NCI-H187 treated with DMSO at 0.1 percent for 48 hours (cell line): ENCODE measurements around the gene TSR1.
"Not testable (repeated sequence)": the region's sequence is repeated elsewhere in the genome, so short reads cannot be mapped to it uniquely, and the experiment has no call there.

ENCODE experiments used
- DNase-seq: peaks from one replicate; lab custom pipeline; 2025; lab: John Stamatoyannopoulos, UW

The TSR1 gene

DNA sequence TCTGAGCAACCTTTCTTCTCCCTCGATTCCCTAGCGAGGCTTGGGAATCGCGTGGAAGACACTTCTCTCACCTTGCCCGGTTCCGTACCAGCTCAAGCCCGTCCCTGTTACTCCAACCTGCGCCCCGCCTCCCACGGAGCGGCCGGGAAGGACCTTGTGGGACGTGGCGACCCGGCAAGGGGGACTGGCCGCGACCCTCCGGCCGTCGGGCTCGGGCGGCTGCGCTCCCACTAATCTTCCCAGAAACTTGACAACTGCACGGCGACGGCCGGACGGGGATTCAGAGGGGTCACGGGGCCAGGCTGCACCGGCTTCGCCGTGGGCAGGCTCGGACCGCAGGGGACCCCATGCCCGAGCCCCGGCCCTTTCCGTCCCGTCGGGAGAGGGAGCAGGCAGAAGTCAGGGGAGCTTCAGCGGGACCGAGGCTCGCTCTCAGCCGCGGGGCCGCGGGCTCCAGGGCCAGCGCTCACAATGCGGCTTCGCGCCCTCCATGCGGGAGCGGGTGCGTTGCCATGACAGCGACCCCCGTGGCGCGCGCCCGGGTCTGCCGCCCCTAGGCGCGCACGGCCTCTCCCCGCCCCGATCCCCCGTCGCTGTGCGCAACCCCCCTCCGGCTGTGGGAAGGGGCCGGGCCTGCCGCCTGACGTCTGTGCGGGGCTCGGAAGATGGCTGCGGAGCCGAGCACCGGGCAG, 741 bp upstream of the TSR1 start, which contains the start of gene SGSM2:
SGSM2 (plus strand) TSS at position 650 of the 692 bp plus-strand sequence. CDS start 188 bp downstream, outside the sequence.
- DNase-seq = no peak

DNA sequence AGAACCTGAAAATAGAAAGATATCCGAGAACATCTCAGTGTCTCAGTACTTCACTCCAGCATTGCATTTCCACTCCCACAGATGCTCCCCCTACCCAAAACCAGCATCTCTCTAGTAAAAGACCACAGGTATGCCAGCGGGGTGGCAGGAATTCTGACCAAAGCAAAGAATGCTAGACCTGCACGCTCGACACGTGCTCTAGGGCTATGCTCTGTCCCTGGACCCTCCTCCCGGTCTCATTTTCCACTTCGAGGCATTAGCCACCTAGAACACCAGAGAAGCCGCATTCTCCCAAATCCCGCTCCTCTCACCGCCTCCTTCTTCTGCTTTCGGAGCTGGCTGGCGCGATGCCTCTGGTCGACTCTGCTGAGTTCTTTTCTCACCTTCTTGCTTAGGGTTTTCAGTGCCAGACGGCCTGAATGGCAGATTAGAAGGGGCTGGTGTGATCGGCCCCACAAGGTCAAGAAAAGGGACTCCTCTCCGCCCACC, 487 bp downstream of the TSR1 start:
- no peak for DNase-seq

DNA sequence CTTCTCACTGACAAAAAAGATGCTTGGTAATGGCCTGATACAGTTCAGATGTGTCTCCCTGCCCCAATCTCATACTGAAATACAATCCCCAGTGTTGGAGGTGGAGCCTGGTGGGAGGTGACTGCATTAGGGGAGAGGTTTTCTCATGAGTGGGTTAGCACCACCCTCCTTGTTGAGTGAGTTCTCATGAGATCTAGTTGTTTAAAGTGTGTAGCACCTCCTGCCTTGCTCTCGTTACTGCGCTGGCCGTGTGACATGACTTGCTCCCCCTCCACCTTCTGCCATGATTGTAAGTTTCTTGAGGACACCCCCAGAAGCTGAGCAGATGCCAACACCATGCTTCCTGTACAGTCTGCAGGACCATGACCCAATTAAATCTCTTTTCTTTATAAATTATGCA, 5.0 kb downstream of the TSR1 start:
- no peak for DNase-seq

GRCh38 chr17:2323629-2324314, 12.5 kb downstream of the TSR1 start:
- DNase-seq = no peak

- no peak for DNase-seq
Measured at GRCh38 chr17:2321399-2321798, 14.9 kb downstream of the TSR1 start.

- DNase-seq = no peak
Measured at GRCh38 chr17:2319051-2319450, 17.2 kb downstream of the TSR1 start.

DNA sequence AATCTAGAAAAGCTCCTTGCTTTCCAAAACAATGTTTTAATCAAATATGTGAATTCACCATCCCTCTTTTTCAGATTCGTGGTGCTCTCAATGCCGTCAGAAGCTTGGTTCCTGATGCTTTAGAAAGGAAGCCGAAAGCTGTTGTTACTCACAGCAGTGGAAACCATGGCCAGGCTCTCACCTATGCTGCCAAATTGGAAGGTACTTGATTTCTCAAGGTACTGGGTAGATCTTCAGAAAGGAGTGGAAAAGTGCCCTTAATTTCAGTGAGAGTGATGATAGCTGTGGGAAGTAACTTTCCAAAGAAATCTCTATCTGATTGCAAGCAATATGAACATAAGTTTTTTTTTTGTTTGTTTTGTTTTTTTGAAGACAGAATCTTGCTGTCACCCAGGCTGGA, 18.5 kb downstream of the TSR1 start:
- no peak for DNase-seq

- DNase-seq = not testable (repeated sequence)
Measured at GRCh38 chr17:2316916-2317205, 19.4 kb downstream of the TSR1 start.

DNA sequence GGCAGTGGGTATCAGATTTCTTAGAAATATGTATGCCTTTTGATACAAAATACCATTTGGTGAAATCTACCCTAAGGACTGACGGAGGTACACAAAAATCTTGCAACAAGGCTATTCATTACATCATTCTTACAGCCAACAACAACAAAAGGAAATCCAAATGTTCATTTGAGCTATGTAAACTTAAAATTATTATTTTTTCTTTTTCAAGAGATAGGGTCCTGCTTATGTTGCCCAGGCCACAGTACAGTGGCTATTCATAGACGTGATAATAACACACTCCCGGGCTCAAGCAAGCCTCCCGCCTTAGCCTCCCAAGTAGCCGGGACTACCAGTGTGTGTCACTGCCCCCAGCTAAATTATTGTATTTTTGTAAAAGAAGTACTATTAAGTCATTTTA, 23.5 kb downstream of the TSR1 start:
- no peak for DNase-seq

DNA sequence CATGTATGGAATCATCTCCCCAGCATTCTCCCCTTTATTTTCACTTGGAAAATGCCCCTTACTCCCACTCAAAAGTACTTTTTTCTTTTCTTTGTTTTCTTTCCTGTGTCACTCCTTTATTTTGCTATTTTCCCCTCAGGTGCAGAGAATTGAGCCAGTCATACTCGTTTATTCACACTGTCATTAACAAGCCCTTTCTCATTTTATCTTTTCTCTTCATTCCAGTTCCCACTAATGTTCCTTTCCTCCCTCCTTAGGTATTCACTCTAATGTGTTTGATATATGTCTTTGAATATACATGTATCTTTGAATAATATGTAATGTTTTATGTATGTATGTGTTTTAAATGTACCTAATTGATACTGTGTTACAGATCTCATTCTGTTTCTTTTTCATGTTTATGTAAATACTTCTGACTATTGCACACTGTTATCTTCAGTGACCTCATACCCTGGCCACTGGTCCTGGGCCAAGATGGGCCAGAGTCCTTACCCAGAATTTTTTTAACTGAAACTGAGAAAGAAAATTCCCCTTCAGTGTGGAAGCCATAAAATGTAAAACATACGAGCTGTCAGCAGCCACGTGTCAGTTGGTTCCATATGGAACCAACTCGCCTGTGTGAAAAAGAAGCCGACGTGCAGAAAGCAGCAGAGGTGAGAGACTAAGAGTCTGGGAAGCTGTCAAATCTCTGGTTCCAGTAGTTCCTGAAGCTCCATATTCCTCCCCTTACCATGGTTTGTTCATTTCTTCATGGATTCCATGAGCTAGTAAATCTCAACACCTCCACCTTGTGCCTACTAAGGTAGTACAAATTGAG, 26.7 kb downstream of the TSR1 start:
- no peak for DNase-seq

GRCh38 chr17:2304931-2305330, 31.3 kb downstream of the TSR1 start:
- no peak for DNase-seq

DNA sequence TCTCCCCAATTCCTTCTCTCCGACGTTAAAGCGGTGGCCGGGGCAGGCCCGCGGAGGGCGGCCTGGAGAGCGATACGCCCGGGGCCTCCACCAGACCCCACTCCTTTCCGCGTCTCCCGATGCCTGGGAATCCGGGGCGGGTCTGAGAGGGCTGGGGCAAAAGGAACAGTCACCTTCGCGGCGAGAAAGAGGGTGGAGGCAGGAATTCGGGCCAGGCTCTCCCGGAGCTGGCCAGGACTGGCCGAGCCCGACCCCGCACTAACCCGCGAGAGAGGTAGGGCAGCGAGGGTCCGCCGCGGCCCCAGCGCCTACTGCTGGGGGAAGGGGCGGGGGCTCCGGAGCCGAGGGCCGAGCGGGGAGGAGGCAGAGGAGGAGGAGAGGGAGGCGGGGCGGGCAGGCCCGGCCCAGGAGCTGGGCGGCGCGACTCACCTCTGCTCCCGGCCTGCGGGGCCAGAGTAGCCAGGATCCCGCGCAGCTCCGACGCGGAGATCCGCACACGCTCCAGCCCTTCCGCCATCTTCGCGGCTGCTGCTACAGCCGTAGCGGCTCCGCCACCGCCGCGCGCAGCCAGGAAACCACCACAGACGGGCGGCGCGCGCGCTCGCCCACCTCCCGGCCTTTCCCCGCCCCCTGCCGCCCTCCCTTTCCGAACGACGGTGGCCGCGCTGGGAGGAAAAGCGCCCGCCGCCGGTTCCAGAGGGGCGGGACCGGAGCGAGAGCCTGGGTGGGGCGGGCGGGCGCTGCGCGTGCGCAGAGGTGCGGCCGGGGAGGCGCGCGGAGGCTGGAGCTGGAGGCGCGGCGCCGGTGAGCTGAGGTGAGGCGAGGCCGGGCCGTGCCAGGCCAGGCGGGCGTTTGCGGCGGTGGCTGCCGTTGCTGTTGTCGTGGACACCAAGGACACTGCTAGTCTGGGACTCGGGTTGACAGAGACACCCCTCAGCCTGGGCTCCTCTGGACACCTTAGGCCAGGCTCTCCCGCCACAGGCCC, 32.8 kb downstream of the TSR1 start, which contains the start of the genes SMG6 and SRR:
SMG6 (minus strand) TSS at position 582 of the 985 bp plus-strand sequence; CDS start at position 517, 65 bp downstream.
SRR (plus strand) TSS at position 747 of the 985 bp plus-strand sequence. CDS start 11,611 bp downstream, outside the sequence.
- DNase-seq = no peak

DNA sequence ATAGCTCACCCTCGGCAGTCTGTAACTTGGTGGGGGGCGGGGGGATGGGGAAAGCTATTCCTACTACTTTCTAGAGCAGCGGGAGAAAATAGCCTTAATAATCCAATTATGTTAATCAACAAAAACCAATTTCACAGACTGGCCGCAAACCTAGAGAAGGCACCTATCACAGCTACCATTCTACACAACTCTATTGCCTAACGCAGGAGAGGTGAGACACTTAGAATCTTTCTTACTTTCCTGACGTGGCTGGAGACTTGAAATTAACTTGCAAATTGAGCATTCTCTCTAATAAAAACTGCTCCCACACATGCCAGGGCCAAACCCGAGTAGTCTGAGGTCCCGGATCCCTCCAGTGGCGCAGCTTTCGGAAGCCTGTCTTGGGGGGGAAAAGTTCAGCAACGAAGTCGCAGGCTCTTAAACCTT, 33.5 kb downstream of the TSR1 start:
- DNase-seq = no peak

- no peak for DNase-seq
Measured at GRCh38 chr17:2299756-2300155, 36.5 kb downstream of the TSR1 start.

DNA sequence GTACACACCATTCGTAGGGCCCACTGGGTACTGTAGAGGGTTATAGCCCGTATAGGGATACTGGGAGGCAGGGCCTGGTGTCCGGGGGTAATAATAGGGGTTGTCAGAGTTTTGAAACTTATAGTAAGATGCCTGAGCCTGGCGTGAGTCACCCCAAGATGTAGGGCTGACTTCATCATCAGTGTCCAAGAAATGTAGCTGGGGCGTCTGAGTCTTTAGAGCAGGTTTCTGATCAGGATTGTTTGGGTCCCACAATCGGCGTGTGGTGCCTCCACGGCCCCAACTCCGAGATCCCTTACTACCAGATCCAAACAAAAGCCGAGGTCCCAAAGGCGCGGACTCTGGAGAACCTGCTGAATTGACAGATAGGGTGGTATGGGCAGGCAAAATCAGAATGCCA, 37.1 kb downstream of the TSR1 start:
- DNase-seq = no peak

DNA sequence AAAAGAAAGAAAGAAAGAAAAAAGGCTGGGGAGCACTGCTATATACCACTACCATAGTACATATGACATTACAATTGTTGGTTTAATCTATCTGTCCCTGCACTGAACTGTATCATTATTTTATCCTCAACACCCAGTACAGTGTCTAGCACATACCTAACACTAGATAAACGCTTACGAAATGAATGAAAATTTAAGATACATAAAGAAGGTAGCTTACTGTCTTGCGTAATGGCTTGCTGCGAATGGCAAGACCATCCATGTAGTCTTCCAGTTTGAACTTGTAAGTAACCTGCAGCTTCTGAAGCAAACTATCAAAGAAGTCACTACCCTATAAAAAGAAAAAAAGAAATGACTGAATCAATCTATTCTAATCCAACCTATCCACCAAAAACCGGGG, 39.2 kb downstream of the TSR1 start:
- no peak for DNase-seq

GRCh38 chr17:2295575-2295974, 40.7 kb downstream of the TSR1 start:
- no peak for DNase-seq

GRCh38 chr17:2292100-2292499, 44.2 kb downstream of the TSR1 start:
- no peak for DNase-seq

DNA sequence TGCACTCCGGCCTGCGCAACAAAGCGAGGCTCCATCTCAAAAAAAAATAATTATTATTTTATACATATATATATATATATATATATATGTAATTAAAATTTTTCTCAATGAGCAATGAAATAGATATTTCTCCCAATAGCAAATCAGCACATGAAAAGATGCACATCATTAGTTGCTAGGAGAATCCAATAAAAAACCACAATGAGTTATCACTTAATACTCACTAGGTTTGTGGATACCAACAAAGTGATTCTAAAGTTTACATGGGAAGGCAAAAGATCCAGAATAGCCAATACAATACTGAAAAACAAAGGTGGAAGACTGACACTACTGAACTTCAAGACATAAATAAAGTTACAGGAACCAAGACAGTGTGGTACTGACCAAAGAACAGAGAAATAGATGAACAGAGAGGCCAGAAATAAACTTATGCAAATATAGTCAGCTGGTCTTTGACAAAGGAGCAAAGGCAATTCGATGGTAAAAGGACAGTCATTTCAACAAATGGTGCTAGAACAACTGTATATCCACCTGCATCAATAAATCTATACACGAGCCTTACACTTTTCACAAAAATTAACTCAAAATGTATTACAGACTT, 46.3 kb downstream of the TSR1 start:
- no peak for DNase-seq

DNA sequence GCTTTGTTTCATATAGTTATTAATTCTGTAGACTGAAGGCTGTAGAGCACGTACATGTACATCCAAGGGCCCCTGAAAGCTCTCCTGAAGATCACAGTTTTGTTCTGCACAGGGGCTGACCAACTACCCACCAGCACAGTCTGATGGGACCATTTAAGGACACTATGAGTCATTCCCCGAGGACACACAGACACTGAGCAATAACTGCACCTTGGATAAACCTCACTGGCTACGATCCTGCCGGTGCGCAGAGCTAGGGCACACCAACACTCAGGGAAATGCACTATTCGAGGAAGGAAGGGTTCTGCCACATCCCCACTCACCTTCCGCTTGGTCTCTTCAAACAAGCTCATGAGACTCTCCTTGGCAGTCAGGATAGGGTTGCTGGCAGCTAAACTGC, 53.0 kb downstream of the TSR1 start:
- DNase-seq = no peak

DNA sequence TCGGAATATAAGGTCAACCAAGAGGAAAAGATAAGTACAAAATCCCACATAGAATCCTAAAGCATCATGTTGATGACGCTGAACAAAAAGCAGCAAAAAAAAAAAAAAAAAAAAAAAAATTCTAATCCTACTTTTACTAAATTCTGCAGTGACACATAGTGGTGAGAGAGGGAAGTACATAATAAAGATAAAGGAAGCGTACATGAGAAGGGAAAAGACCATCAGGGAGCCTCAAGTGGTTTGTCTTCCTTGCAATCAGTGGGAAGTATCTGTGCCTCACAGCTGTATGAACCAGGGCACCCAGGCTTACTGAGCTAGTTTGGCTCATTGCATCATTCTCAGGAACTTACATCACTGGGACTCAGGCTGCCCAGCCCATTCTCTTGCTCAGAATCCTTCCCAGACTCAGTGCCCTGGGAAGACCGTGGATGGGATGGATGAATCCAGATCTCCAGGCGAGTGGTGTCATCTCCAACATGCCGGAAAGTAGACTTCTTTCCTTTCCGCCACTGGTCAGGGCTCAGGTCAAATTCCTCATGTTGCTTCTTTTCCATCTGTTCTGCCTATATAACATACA, 53.9 kb downstream of the TSR1 start:
- DNase-seq = no peak
